ENCODE results near the gene FLCN.

FLCN gene

DNA sequence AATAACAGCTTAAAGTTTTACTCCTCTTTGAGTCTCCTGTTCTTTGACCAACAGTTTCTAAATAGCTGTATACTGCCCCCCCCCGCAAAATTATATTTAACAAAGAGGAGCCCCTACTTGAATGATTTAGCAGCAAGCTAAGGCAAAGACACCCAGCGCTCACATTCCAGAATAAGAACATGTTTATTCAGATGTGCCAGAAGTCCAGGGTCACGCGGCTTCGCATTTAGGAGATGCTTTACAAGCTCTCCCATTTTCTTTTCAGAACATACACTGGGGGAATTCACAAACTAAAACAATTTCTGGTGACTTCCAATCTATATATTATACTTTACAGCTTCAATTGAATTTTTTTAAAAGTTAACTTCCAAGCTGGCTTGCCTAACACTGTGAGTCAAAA is 36.1 kb downstream of the FLCN start:
- H3K27ac ChIP-seq (ENCODE audit: low read length), result no peak overlapping the region
- peaks cover 8% of the 10 kb centered on the region; the same call in 1 of the 2 replicates for H3K79me2 ChIP-seq (ENCODE audit: insufficient read depth, low read length)
- ATAC-seq (ENCODE audit: insufficient read depth, low read depth) (no peak), DNase-seq (no peak)
- H3K4me3 ChIP-seq (ENCODE audit: low read depth in 1 of 2, low read length in 2 of 2), result no peak overlapping the region
- TF ChIP-seq, protein P1, sequence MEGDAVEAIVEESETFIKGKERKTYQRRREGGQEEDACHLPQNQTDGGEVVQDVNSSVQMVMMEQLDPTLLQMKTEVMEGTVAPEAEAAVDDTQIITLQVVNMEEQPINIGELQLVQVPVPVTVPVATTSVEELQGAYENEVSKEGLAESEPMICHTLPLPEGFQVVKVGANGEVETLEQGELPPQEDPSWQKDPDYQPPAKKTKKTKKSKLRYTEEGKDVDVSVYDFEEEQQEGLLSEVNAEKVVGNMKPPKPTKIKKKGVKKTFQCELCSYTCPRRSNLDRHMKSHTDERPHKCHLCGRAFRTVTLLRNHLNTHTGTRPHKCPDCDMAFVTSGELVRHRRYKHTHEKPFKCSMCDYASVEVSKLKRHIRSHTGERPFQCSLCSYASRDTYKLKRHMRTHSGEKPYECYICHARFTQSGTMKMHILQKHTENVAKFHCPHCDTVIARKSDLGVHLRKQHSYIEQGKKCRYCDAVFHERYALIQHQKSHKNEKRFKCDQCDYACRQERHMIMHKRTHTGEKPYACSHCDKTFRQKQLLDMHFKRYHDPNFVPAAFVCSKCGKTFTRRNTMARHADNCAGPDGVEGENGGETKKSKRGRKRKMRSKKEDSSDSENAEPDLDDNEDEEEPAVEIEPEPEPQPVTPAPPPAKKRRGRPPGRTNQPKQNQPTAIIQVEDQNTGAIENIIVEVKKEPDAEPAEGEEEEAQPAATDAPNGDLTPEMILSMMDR (IDR thresholded peaks at IDR 0.05; ENCODE audit: borderline replicate concordance, extremely low read depth, low read length, poor library complexity, severe bottlenecking), result no peak
- no peak for TF ChIP-seq EZH2 (IDR thresholded peaks at IDR 0.05; ENCODE audit: borderline replicate concordance, low read depth, low read length, severe bottlenecking)
- H3K9me3 ChIP-seq (ENCODE audit: insufficient read depth, low read length, severe bottlenecking), result no peaks in the 10 kb centered on the region
- peaks cover 9% of the 10 kb centered on the region for H3K36me3 ChIP-seq (ENCODE audit: insufficient read depth, low read length)
- no peak overlapping the region for H2AFZ ChIP-seq (ENCODE audit: low read depth, low read length)
- H3K27me3 ChIP-seq (ENCODE audit: insufficient read depth, low read length, poor library complexity), result no peaks in the 10 kb centered on the region
- peaks cover 21% of the 10 kb centered on the region for H3K4me1 ChIP-seq (ENCODE audit: insufficient read depth, low read length)
- H3K9ac ChIP-seq (ENCODE audit: low read depth, low read length), result no peak overlapping the region
- H4K20me1 ChIP-seq (ENCODE audit: insufficient read depth, low read length), result peaks cover 22% of the 10 kb centered on the region; the same call in 1 of the 2 replicates
- H3K4me2 ChIP-seq (ENCODE audit: insufficient read depth, low read length), result no peak overlapping the region

DNA sequence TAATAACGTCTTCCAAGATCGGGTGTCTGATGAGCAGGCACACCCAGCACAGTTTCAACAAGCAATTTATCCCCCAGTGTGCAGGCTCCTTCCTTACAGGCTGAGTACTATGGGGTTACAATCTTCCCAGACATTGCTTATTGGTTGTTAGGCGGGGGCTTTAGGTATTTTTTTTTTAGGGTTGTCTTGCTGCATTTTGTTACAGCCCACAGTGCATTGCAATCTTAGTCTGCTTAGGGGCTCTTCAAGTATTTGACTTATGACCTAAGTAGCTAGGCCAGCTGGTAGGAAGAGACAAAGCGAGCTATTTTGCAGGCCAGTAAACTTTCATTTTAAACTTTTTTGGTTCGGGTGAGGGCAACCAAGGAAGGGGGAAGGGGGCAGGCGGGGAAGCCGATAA is 36.7 kb downstream of the FLCN start:
- no peak overlapping the region for H3K4me2 ChIP-seq (ENCODE audit: insufficient read depth, low read length)
- H3K9me3 ChIP-seq (ENCODE audit: insufficient read depth, low read length, severe bottlenecking), result no peaks in the 10 kb centered on the region
- H3K27ac ChIP-seq (ENCODE audit: low read length), result no peak overlapping the region
- H3K27me3 ChIP-seq (ENCODE audit: insufficient read depth, low read length, poor library complexity), result no peaks in the 10 kb centered on the region
- H3K4me1 ChIP-seq (ENCODE audit: insufficient read depth, low read length), result peaks cover 15% of the 10 kb centered on the region
- no peak overlapping the region for H3K4me3 ChIP-seq (ENCODE audit: low read depth in 1 of 2, low read length in 2 of 2)
- H3K9ac ChIP-seq (ENCODE audit: low read depth, low read length), result no peak overlapping the region
- peaks cover 9% of the 10 kb centered on the region for H3K36me3 ChIP-seq (ENCODE audit: insufficient read depth, low read length)
- TF ChIP-seq, protein P1 (IDR thresholded peaks at IDR 0.05; ENCODE audit: borderline replicate concordance, extremely low read depth, low read length, poor library complexity, severe bottlenecking), result no peak
- no peak for TF ChIP-seq EZH2 (IDR thresholded peaks at IDR 0.05; ENCODE audit: borderline replicate concordance, low read depth, low read length, severe bottlenecking)
- no peak for DNase-seq
- H3K79me2 ChIP-seq (ENCODE audit: insufficient read depth, low read length), result peaks cover 8% of the 10 kb centered on the region; the same call in 1 of the 2 replicates
- H4K20me1 ChIP-seq (ENCODE audit: insufficient read depth, low read length), result peaks cover 22% of the 10 kb centered on the region; the same call in 1 of the 2 replicates
- no peak overlapping the region for H2AFZ ChIP-seq (ENCODE audit: low read depth, low read length)
- no peak for ATAC-seq (ENCODE audit: insufficient read depth, low read depth)

DNA sequence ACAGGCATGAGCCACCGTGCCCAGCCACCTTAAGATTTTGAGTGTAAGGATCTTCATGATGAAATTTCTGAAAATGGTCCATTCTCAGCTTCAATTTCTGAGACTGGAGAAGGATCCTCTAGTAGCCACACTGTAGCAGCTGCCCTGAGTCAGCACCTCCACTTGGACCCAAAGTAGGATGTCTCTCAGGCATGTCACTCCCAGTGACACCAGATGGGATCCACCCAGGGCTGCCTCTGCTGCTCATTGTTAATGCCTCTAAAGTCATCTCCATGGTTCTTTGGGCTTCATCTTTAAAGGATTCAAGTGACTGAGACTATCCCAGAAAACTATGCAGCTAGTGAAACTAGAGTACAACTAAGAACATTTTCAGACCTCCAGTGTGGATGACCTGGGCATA is 38.7 kb downstream of the FLCN start:
- peaks cover 9% of the 10 kb centered on the region; the same call in 1 of the 2 replicates for H3K36me3 ChIP-seq (ENCODE audit: insufficient read depth, low read length)
- no peak for TF ChIP-seq EZH2 (IDR thresholded peaks at IDR 0.05; ENCODE audit: borderline replicate concordance, low read depth, low read length, severe bottlenecking)
- TF ChIP-seq, protein P1 (IDR thresholded peaks at IDR 0.05; ENCODE audit: borderline replicate concordance, extremely low read depth, low read length, poor library complexity, severe bottlenecking), result no peak
- ATAC-seq (ENCODE audit: insufficient read depth, low read depth), result no peak
- H3K9me3 ChIP-seq (ENCODE audit: insufficient read depth, low read length, severe bottlenecking), result no peaks in the 10 kb centered on the region
- peaks cover 2% of the 10 kb centered on the region; the same call in 1 of the 2 replicates for H4K20me1 ChIP-seq (ENCODE audit: insufficient read depth, low read length)
- DNase-seq, result no peak
- H3K4me2 ChIP-seq (ENCODE audit: insufficient read depth, low read length), result no peak overlapping the region
- no peaks in the 10 kb centered on the region for H3K79me2 ChIP-seq (ENCODE audit: insufficient read depth, low read length)
- H3K4me3 ChIP-seq (ENCODE audit: low read depth in 1 of 2, low read length in 2 of 2), result no peak overlapping the region
- no peak overlapping the region for H3K27ac ChIP-seq (ENCODE audit: low read length)
- H3K27me3 ChIP-seq (ENCODE audit: insufficient read depth, low read length, poor library complexity), result no peaks in the 10 kb centered on the region
- no peak overlapping the region for H3K9ac ChIP-seq (ENCODE audit: low read depth, low read length)
- H3K4me1 ChIP-seq (ENCODE audit: insufficient read depth, low read length), result no peaks in the 10 kb centered on the region
- H2AFZ ChIP-seq (ENCODE audit: low read depth, low read length), result no peak overlapping the region

Data from DND-41 (cell line).